GM12892 (cell line): ENCODE measurements around the gene OTUD6A. TPM values are rescaled to one million over a fixed set of nuclear protein-coding genes. Genes with fewer than 3 reads are reported as not detected.

Source experiments
- DNase-seq: peaks from one replicate; pipeline ENCODE4 v3.0.0; 2011; ENCODE audit not compliant: insufficient read length
- FAIRE-seq: peaks from 2 replicates; lab custom pipeline; 2011; peaks lifted over from hg19 to GRCh38; lab: Jason Lieb, UNC
- POLR2A ChIP-seq: IDR thresholded peaks from 2 replicates; pipeline ENCODE4 v1.6.1; 2011; ENCODE audit warnings: low read depth, low read length, control low read depth
- POLR2AphosphoS5 ChIP-seq: IDR thresholded peaks from 2 replicates; pipeline ENCODE4 v1.6.1; 2011; ENCODE audit warnings: low read depth, low read length, control low read depth
- TAF1 ChIP-seq: IDR thresholded peaks from 2 replicates; pipeline ENCODE4 v1.6.1; 2011; ENCODE audit warnings: low read depth, mild to moderate bottlenecking, control low read depth, low read length, borderline replicate concordance
- polyA plus RNA-seq: library from polyadenylated mRNA; unstranded; fragments of >200 nt; gene quantifications from one replicate; pipeline ENCODE4 v1.2.1, GENCODE V29; 2012; ENCODE audit warnings: missing spikeins, inconsistent platforms; ENCODE audit not compliant: missing spikeins

The OTUD6A gene, protein sequence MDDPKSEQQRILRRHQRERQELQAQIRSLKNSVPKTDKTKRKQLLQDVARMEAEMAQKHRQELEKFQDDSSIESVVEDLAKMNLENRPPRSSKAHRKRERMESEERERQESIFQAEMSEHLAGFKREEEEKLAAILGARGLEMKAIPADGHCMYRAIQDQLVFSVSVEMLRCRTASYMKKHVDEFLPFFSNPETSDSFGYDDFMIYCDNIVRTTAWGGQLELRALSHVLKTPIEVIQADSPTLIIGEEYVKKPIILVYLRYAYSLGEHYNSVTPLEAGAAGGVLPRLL
- not detected for polyA plus RNA-seq

DNA sequence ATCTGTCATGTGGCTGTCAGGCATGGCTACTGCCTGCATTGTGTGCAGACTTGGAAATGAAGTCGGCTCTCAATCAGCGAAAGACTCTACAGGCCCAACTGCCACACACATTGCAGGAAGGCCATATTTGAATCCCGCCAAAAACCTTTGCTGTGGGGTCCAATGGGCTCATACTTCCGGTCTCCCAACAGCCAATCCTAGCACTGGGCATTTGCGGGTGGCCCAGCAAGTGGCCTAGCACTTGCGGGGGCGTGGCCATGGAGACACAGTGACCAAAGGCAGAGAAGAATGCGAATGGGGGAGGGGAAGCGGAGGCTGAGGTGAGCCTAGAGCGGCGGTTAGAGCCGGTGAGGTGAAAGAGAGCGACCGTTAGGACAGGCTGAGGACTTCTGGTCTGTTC is at the start of gene OTUD6A:
OTUD6A (plus strand) TSS at position 382 of the 400 bp plus-strand sequence. CDS start 68 bp downstream, outside the sequence.
- FAIRE-seq, result no peak
- TF ChIP-seq TAF1, result no peak
- TF ChIP-seq POLR2AphosphoS5, result no peak
- TF ChIP-seq POLR2A, result no peak
- no peak for DNase-seq

DNA sequence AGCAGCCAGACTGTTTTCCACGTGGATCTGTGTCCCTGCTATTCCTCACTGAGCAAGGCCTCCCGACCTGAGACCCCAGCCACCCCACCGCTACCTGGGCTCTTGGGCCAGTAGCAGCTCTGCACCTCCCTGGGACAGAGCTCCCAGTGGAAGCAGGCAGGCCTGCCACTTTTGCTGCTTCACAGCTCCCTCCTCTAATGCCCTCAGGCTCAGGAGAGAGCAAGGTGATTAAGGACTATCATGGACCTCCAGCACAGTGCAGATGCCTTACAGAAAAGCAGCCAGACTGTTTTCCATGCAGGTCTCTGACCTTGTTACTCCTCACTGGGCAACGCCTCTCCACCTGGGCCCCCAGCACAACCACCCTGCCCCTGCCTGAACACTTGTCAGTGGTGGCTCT is 49.5 kb upstream of the OTUD6A start:
- DNase-seq, result no peak
- TF ChIP-seq TAF1 (no peak), POLR2AphosphoS5 (no peak), POLR2A (no peak)
- no peak for FAIRE-seq

DNA sequence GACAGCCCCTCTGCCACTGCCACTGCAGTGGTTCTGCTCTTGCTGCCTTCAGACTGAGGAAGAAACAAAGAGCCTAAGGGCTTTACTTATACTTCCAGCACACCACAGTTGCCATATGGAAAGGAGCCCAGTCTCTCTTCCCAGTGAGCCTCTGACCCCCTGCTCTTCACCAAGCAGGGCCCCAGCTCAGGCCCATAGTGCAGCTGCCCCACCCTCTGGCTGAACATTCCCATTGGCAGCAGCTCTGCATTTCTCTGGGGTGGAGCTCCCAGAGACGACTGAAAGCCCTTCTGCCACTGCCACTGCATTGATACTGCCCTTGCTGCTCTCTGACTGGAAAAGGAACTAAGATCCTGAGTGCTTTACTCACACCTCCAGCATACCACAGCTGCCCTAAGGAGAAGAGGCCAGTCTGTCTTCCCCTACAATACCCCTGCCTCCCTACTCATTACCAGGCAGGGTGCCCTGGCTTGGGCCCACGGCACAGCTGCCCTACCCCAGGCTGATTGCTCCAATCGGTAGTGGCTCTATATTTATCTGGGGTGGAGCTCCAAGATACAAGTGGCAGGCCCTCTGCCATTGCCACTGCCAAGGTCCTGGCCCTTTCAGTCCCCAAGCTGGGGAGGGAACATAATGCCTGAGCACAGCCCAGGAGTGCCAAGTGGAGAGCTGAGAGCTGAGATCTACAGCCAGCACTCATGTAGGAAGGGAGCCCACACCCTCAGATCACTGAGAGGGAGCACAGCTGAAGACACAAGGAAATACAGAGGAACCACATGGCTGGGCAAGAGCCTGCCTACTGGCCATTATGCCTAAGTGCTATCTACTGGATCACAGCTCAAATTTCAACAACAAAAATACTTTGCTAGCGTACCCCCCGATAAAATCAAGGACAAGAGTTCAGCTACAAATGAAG is 48.5 kb upstream of the OTUD6A start:
- no peak for FAIRE-seq
- DNase-seq, result no peak
- no peak for TF ChIP-seq TAF1
- TF ChIP-seq POLR2AphosphoS5, result no peak
- no peak for TF ChIP-seq POLR2A

DNA sequence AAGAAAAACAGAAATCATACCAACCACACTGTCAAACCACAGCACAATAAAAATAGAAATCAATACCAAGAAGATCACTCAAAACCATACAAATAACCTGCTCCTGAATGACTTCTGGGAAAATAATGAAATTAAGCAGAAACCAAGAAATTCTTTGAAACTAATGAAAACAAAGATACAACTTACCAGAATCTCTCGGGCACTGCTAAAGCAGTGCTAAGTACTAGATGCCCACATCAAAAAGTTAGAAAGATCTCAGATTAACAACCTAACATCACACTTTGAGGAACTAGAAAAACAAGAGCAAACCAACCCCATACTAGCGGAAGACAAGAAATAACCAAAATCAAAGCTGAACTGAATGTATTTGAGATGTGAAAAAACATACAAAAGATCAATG is 45.7 kb upstream of the OTUD6A start:
- FAIRE-seq (no peak), DNase-seq (no peak)
- TF ChIP-seq TAF1, result no peak
- no peak for TF ChIP-seq POLR2AphosphoS5
- TF ChIP-seq POLR2A, result no peak

DNA sequence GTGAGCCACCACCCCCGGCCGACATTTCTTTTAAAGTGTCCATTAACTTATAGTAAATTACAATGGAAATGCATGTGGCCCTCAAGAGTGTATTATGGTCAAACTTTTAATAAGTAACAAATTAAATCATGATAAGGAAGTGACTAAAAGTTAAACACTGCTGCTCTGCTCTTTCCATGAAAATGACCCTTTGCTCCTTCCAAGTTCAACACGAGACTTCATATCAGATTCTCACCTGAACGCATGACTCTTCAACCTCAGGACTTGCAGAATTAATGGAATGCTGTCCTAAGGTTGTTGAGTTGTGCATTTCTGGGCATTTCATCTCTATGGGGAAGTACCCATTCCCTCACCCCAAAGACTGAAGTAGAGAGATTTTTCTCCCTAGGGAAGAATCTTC is 39.6 kb upstream of the OTUD6A start:
- TF ChIP-seq TAF1, result no peak
- TF ChIP-seq POLR2A, result no peak
- no peak for TF ChIP-seq POLR2AphosphoS5

DNA sequence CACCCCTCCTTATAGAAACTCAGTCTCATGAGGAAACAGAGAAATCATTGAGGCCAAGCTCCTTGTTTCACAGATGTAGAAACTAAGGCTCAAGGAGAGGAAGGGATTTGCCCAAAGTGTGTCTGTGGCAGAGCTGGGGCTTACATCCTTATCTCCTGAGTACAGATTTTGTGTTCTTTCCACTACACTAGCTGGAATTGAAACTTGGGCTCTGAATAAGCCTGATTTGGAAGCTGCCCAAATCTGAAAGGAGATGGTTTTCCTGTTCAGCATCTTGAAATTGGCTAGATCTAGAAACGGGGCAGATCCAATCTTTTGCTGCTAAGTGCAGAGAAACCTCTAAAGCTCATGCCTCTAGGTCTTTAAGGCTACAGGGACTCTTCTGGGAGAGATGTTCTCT is 36.8 kb upstream of the OTUD6A start:
- FAIRE-seq (no peak), DNase-seq (no peak)
- no peak for TF ChIP-seq POLR2AphosphoS5
- TF ChIP-seq TAF1, result no peak
- no peak for TF ChIP-seq POLR2A

More for the DNA sequence above, 39.6 kb upstream of the OTUD6A start:
- FAIRE-seq, result no peak
- DNase-seq, result no peak

DNA sequence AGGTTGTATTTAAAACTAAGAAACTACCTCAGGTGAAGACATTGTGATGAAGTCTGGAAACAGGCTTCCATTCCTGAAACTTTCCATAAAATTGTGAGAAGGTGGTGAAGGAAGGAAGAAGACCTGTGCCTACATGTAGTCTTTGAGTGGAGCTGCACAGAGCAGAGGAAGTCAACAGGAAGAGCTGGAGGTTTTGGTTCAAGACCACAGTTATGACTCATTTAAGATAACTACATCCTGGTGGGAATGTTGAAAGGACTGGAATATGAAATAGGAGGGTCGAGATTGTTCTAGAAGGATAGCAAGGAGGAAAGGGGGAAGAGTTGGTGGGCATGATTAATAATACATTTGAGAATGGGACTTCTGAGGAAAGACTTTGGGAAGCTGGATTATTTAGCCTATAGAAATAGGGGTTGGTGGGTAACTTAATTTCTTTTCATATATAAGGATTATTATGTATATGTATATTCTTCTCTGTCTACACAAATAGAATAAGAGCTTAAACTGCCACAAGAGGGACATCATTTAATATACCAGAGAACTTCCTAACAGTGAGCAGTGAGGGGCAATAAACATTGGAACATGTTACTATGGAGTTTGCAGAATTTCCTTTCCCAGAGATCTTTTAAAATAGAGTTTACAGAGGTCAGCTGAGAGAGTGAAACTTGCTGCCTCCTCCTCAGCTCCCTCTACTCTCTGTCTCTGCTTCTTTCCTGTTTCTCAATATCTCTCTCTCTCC is 36.0 kb upstream of the OTUD6A start:
- FAIRE-seq (no peak), DNase-seq (no peak)
- TF ChIP-seq TAF1 (no peak), POLR2AphosphoS5 (no peak), POLR2A (no peak)

DNA sequence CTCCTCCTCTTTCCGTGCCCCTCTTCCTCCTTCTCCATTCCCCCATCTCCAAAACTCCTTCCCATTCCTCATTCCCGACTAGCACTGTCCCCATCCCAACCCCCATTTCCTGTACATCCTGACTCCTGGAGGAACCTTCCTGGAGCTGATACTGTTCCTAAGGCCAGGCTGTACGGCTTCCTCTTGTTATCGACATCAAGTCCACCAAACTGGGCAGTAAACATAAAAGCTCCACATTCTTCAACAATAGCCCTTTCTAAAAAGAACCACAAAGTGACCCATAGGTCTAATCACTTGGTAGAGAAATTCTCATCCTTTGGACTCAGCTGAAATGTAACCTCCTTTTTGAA is 35.4 kb upstream of the OTUD6A start:
- no peak for TF ChIP-seq TAF1
- DNase-seq (no peak), FAIRE-seq (no peak)

DNA sequence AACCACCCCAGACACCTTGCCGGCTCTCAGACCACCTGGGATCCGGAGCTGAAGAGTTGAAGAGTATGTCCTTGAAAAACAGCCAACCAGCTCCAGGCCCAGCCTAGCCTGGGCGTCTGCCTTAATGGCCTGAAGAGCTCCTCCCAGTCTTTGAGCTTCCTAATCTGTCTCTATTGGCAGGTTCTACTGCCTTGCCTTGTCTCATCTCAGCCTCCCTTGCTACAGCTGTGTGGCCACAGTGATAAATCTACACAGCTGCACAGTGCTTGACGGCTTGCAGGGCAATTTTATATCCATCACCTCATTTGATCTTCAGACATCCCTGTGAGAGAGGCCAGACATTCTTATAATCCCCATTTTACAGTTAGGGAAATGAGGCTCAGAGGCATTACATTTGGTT is 32.4 kb upstream of the OTUD6A start:
- DNase-seq (no peak), FAIRE-seq (no peak)
- TF ChIP-seq POLR2A, result no peak
- TF ChIP-seq TAF1, result no peak
- TF ChIP-seq POLR2AphosphoS5, result no peak

DNA sequence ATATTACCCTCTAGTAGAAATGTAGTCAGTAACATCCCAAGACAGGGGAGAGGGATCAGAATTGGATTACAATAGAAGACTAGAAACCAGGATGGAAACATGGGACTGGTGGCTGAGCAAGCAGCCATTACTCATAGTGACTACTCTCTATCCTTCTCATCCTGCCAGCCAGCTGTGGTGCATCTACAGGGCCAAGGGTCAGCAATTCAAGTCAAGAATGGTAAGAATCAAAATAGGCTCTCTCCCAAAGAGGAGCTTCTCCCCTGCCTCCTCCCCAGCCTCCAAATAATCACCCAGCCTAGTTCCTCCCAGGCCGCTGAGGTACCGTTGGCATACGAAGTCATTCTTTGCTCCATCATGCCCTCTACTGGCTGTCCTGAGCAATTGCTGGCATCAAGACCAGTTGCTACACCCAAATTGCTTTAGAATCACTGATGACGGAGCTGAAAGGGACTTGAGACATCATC is 31.9 kb upstream of the OTUD6A start:
- TF ChIP-seq POLR2A, result no peak
- no peak for TF ChIP-seq TAF1
- no peak for TF ChIP-seq POLR2AphosphoS5
- DNase-seq, result peak; percentile 32
- peak; percentile 93 for FAIRE-seq

DNA sequence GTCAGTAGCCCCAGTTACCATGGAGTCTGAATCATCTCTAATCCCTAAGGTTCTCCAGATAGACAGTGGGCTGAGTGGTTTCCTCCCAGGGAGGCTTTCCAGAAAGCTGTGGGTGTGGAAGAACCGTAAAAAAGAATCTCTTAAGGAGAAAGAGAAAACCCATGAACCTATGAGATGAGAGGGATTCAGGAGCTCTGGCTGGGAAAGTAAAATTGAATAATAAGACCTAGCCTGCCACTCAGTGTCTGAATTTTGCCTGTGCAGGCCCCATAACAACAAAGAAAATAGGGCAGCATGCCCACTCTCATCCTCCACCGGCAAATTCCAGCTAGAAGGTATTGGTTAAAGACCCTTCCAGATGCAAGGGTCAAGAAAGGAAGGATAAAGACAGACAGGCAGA is 29.5 kb upstream of the OTUD6A start:
- no peak for DNase-seq
- FAIRE-seq, result no peak
- TF ChIP-seq POLR2AphosphoS5, result no peak
- no peak for TF ChIP-seq TAF1
- TF ChIP-seq POLR2A, result no peak

DNA sequence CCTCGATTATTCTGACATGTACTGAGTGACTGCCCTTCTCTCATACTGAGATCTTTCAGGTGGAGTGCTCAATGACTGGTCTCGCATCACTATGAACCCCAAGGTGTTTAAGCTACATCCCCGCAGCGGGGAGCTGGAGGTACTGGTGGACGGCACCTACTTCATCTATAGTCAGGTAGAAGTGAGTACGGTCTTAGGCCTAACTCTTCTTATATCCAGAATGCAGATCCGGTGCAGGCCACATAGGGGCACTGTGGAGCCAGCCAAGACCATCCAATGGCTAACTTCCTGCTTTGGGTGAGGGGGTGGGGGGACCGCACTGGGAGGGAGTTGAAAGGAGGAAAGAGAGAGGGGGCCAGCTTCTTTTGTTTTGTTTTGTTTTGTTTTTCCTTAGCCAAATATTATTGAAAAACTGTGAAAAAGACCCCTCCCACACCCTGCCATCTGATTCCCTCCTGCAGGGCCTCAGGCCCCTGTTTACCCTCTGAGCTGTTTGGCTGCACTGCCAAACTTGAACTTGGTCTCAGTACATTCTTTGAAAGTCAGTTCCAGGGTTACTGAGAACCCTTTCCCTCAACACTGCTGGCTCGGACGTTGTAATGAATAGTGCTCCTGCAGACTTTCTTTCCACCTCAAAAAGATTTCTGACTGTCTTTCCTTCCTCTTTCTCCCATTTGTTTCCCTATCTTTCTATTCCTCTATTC is 28.8 kb upstream of the OTUD6A start:
- TF ChIP-seq POLR2AphosphoS5, result no peak
- TF ChIP-seq POLR2A, result no peak
- no peak for TF ChIP-seq TAF1
- FAIRE-seq (peak; percentile 67), DNase-seq (no peak)
